K562 (cell line): ENCODE results near the gene CSTPP1. TPM values are rescaled to one million over a fixed set of nuclear protein-coding genes. Genes with fewer than 3 reads are reported as not detected.

Experiments used
- ARID2 ChIP-seq: fragments of 450-650 bp; IDR thresholded peaks from 2 replicates; pipeline ENCODE4 v1.6.1; 2017; ENCODE audit warnings: antibody characterized with exemption, mild to moderate bottlenecking
- ATF1 ChIP-seq, 2 experiments: fragments of 450-650 bp in 1 of 2; IDR thresholded peaks; 2 replicates each; pipeline ENCODE4 v1.6.1; 2016; ENCODE audit warnings: missing compliant biosample characterization in 1 of 2, missing genetic modification characterization in 1 of 2
- CAMTA2 ChIP-seq: fragments of 250-450 bp; sonication (Bioruptor Pico); conservative IDR thresholded peaks from 2 replicates; pipeline ENCODE4 v1.5.1; 2022
- CBX5 ChIP-seq: IDR thresholded peaks from 2 replicates; pipeline ENCODE4 v1.6.1; 2014; ENCODE audit warnings: low read depth, borderline replicate concordance
- EP400 ChIP-seq: fragments of 450-650 bp; IDR thresholded peaks from 2 replicates; pipeline ENCODE4 v1.6.1; 2017; ENCODE audit warnings: antibody characterized with exemption, mild to moderate bottlenecking, moderate library complexity
- FOXK2 ChIP-seq, 2 experiments: fragments of 450-650 bp; IDR thresholded peaks in 1 of 2; conservative IDR thresholded peaks in 1 of 2; 2 replicates each; pipeline ENCODE4 v1.6.1; 2016; ENCODE audit warnings: low read depth in 2 of 2, mild to moderate bottlenecking in 1 of 2
- HDAC2 ChIP-seq: fragments of 450-650 bp; IDR thresholded peaks from 2 replicates; pipeline ENCODE4 v1.6.1; 2016; ENCODE audit warnings: mild to moderate bottlenecking
- HDAC3 ChIP-seq: fragments of 450-650 bp; IDR thresholded peaks from 2 replicates; pipeline ENCODE4 v1.6.1; 2018; ENCODE audit warnings: borderline replicate concordance, mild to moderate bottlenecking, moderate library complexity; ENCODE audit not compliant: partially characterized antibody
- KDM1A ChIP-seq, 2 experiments: fragments of 450-650 bp; IDR thresholded peaks; 2 replicates each; pipeline ENCODE4 v1.6.1; 2016; ENCODE audit warnings: mild to moderate bottlenecking in 2 of 2
- NCOA1 ChIP-seq: fragments of 450-650 bp; IDR thresholded peaks from 2 replicates; pipeline ENCODE4 v1.6.1; 2016; ENCODE audit warnings: low read depth
- NFE2 ChIP-seq: IDR thresholded peaks from 2 replicates; pipeline ENCODE4 v1.6.1; 2014; ENCODE audit warnings: antibody characterized with exemption, low read depth
- PTRF ChIP-seq: fragments of 450-650 bp; IDR thresholded peaks from 2 replicates; pipeline ENCODE4 v1.6.1; 2016; ENCODE audit warnings: mild to moderate bottlenecking, missing genetic modification characterization, missing compliant biosample characterization
- RBM25 ChIP-seq: fragments of 200-400 bp; formaldehyde crosslinking; IDR thresholded peaks from 2 replicates; pipeline ENCODE4 v1.6.1; 2018; ENCODE audit warnings: low read length, low read depth, moderate library complexity; ENCODE audit not compliant: severe bottlenecking
- RFX1 ChIP-seq: fragments of 450-650 bp; IDR thresholded peaks from 2 replicates; pipeline ENCODE4 v1.6.1; 2016; ENCODE audit warnings: mild to moderate bottlenecking, moderate library complexity
- SMARCC2 ChIP-seq: fragments of 450-650 bp; IDR thresholded peaks from 2 replicates; pipeline ENCODE4 v1.6.1; 2017; ENCODE audit warnings: antibody characterized with exemption, moderate library complexity, mild to moderate bottlenecking, low read depth
- SUPT5H ChIP-seq: fragments of 450-650 bp; IDR thresholded peaks from 2 replicates; pipeline ENCODE4 v1.6.1; 2016
- TRIM24 ChIP-seq, 2 experiments: fragments of 450-650 bp; IDR thresholded peaks; 2 replicates each; pipeline ENCODE4 v1.6.1; 2016
- ZNF282 ChIP-seq: sonication (generic); formaldehyde crosslinking; IDR thresholded peaks from 2 replicates; pipeline ENCODE4 v1.8.1; 2023; ENCODE audit warnings: missing genetic modification reagents
- ZNF384 ChIP-seq: IDR thresholded peaks from 2 replicates; pipeline ENCODE4 v1.6.1; 2012; ENCODE audit warnings: low read depth, low read length, improper control_type of control experiment
- ZNF76 ChIP-seq: fragments of 250-450 bp; sonication (Bioruptor Pico); IDR thresholded peaks from 2 replicates; pipeline ENCODE4 v1.4.0; 2020; ENCODE audit warnings: mild to moderate bottlenecking, moderate library complexity, borderline replicate concordance
- ZNF785 ChIP-seq: fragments of 250-450 bp; sonication (Bioruptor Pico); IDR thresholded peaks from 2 replicates; pipeline ENCODE4 v1.4.0; 2020; ENCODE audit warnings: mild to moderate bottlenecking
- ZSCAN29 ChIP-seq: fragments of 450-650 bp; IDR thresholded peaks from 2 replicates; pipeline ENCODE4 v1.6.1; 2017
- polyA plus RNA-seq, 8 experiments: library from polyadenylated mRNA; depleted of rRNA in 4 of 8; stranded (reverse) in 5 of 8; unstranded in 3 of 8; fragments of >200 nt; fragmentation: Nextera tagmentation in 2 of 8; fragmentation: Illumina TruSeq in 1 of 8; extraction: Ambion mirVana in 2 of 8; extraction: Trizol in 1 of 8; gene quantifications; 2 replicates each; pipeline versions ENCODE4 v1.2.1 to v1.2.3, GENCODE V29; 2011 to 2014; ENCODE audit warnings: inconsistent platforms in 1 of 8, missing spikeins in 1 of 8
- total RNA-seq, 7 experiments: library from RNA; depleted of rRNA in 6 of 7; stranded (reverse); fragments of >200 nt in 6 of 7; fragmentation: Illumina TruSeq in 2 of 7; extraction: Trizol in 2 of 7; gene quantifications; 2 replicates each; pipeline versions ENCODE4 v1.2.1 to v1.2.3, GENCODE V29; 2011 to 2021; ENCODE audit warnings: low replicate concordance in 1 of 7
- TF ChIP-seq, protein P1 (sequence below): sonication (generic); formaldehyde crosslinking; IDR thresholded peaks from 2 replicates; pipeline ENCODE4 v1.8.0; 2022; ENCODE audit warnings: mild to moderate bottlenecking, missing genetic modification reagents
- TF ChIP-seq, protein P2 (sequence below), 2 experiments: fragments of 450-650 bp; conservative IDR thresholded peaks; 2 replicates each; pipeline ENCODE4 v1.6.1; 2017; ENCODE audit warnings: mild to moderate bottlenecking in 2 of 2, moderate library complexity in 2 of 2
- TF ChIP-seq, protein P3 (sequence below): fragments of 450-650 bp; IDR thresholded peaks from one replicate; pipeline ENCODE4 v1.6.1; 2018; ENCODE audit warnings: mild to moderate bottlenecking, moderate library complexity; ENCODE audit not compliant: partially characterized antibody
- TF ChIP-seq, protein P4 (sequence below): fragments of 450-650 bp; formaldehyde crosslinking; IDR thresholded peaks from 2 replicates; pipeline ENCODE4 v1.4.0; 2022; ENCODE audit warnings: missing genetic modification characterization

The CSTPP1 gene
- total and polyA plus RNA-seq, 9 of the 15 experiments (the other 6 are each of a cell fraction or from before 2014, with no cell fraction given): 6.5 to 17.8 (median 9.2) TPM

DNA sequence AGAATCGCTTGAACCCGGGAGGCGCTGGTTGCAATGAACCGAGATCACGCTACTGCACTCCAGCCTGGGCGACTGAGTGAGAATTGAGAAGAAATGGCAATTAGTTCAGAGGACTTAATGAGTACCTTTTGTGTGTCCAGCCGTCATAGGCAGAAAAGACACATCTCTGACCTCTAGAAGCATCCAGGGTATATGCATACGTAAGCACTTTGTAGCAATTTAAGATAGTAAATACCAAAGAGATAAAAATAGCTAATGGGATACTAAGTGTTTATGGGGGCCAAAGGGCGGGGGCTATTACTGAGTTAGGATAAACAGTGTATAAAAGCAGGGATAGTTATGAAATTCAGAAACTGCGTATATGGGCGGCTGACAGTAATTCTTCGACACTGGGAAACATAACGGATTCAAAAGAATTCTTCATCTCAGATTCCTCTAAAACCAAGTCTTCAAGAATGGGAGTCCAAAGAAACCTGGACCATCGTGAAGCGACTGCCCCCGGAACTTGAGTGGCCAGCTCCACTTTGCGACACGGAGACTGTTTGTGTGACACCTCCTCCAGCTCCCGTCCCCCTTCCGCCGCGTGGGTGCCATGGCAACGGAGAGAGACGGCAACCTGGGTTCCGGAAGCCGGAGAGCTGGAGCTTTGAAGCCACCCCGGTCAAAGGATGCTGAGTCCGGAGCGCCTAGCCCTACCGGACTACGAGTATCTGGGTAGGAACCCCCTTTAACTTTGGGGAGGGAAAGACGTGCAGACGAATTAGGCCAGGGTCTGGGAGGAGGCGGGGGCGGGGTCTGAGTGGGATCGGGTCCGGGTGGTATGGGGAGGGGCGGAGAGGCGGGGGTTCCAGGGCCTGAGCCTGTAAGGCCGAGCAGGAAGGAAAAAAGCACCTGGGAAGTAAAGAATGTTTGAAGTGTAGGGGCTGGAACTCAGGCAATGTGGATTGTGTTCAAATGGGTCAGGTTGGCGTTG is at the start of gene CSTPP1 (continued):
- TF ChIP-seq, protein P1, sequence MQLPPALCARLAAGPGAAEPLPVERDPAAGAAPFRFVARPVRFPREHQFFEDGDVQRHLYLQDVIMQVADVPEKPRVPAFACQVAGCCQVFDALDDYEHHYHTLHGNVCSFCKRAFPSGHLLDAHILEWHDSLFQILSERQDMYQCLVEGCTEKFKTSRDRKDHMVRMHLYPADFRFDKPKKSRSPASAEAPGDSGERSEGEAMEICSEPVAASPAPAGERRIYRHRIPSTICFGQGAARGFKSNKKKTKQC (CRISPR knock-in tag): no peak
- no peak for TF ChIP-seq CAMTA2
- TF ChIP-seq ZNF282 (CRISPR knock-in tag): no peak
- peak; percentile 98 for TF ChIP-seq NCOA1
- TF ChIP-seq, protein P2, sequence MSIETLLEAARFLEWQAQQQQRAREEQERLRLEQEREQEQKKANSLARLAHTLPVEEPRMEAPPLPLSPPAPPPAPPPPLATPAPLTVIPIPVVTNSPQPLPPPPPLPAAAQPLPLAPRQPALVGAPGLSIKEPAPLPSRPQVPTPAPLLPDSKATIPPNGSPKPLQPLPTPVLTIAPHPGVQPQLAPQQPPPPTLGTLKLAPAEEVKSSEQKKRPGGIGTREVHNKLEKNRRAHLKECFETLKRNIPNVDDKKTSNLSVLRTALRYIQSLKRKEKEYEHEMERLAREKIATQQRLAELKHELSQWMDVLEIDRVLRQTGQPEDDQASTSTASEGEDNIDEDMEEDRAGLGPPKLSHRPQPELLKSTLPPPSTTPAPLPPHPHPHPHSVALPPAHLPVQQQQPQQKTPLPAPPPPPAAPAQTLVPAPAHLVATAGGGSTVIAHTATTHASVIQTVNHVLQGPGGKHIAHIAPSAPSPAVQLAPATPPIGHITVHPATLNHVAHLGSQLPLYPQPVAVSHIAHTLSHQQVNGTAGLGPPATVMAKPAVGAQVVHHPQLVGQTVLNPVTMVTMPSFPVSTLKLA (conservative IDR thresholded peaks at IDR 0.05): peak; percentile 37 to 62; a peak in 3 of 4 replicates
- TF ChIP-seq HDAC2: peak; percentile 66
- TF ChIP-seq ZNF384: 0 out of 2 replicates have a peak, but pooled peaks have one; percentile 32
- peak; percentile 49 for TF ChIP-seq HDAC3
- no peak for TF ChIP-seq ZNF785 (CRISPR knock-in tag)
- TF ChIP-seq, protein P3, sequence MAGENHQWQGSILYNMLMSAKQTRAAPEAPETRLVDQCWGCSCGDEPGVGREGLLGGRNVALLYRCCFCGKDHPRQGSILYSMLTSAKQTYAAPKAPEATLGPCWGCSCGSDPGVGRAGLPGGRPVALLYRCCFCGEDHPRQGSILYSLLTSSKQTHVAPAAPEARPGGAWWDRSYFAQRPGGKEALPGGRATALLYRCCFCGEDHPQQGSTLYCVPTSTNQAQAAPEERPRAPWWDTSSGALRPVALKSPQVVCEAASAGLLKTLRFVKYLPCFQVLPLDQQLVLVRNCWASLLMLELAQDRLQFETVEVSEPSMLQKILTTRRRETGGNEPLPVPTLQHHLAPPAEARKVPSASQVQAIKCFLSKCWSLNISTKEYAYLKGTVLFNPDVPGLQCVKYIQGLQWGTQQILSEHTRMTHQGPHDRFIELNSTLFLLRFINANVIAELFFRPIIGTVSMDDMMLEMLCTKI: no peak
- peak; percentile 56 for TF ChIP-seq SUPT5H
- TF ChIP-seq RBM25: no peak
- no peak for TF ChIP-seq ZSCAN29
- no peak for TF ChIP-seq ARID2
- peak in 1 of 2 experiments; percentile 54; a peak in 2 of 4 replicates for TF ChIP-seq KDM1A (IDR thresholded peaks at IDR 0.05)
- TF ChIP-seq, protein P4, sequence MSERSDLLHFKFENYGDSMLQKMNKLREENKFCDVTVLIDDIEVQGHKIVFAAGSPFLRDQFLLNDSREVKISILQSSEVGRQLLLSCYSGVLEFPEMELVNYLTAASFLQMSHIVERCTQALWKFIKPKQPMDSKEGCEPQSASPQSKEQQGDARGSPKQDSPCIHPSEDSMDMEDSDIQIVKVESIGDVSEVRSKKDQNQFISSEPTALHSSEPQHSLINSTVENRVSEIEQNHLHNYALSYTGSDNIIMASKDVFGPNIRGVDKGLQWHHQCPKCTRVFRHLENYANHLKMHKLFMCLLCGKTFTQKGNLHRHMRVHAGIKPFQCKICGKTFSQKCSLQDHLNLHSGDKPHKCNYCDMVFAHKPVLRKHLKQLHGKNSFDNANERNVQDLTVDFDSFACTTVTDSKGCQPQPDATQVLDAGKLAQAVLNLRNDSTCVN (CRISPR knock-in tag): no peak
- TF ChIP-seq ATF1 (CRISPR knock-in tag; IDR thresholded peaks at IDR 0.05): no peak
- TF ChIP-seq ATF1 (tag; IDR thresholded peaks at IDR 0.05): peak; percentile 47
- TF ChIP-seq CBX5: no peak
- TF ChIP-seq NFE2: no peak
- TF ChIP-seq RFX1: peak; percentile 99
- TF ChIP-seq PTRF: no peak
- peak; percentile 23; the same call in 1 of the 2 replicates for TF ChIP-seq EP400
- TF ChIP-seq ZNF76 (CRISPR knock-in tag): no peak
- TF ChIP-seq TRIM24 (IDR thresholded peaks at IDR 0.05): peak in 1 of 2 experiments; percentile 98; a peak in 2 of 4 replicates
- no peak for TF ChIP-seq SMARCC2
- TF ChIP-seq FOXK2 (conservative IDR thresholded peaks at IDR 0.05 in 1 of 2, IDR thresholded peaks at IDR 0.05 in 1 of 2; ENCODE audit: low read depth in 2 of 2): peak in 1 of 2 experiments; percentile 31; a peak in 1 of 4 replicates
